GM21529 (cell line): Measurements from ENCODE around the gene NIPAL3.
"Not testable (repeated sequence)": the region's sequence is repeated elsewhere in the genome, so short reads cannot be mapped to it uniquely, and the experiment has no call there.

Experiments
- ATAC-seq: cut with Tn5 transposase; IDR thresholded peaks from one replicate; pipeline ENCODE4 v1.9.1; 2021; ENCODE audit not compliant: unreplicated experiment

Gene NIPAL3

GRCh38 chr1:24488159-24488558, 72.6 kb downstream of the NIPAL3 start:
- not testable (repeated sequence) for ATAC-seq

GRCh38 chr1:24489674-24490073, 74.1 kb downstream of the NIPAL3 start:
- no peak for ATAC-seq

- ATAC-seq = no peak
Measured at GRCh38 chr1:24490101-24490781, 74.6 kb downstream of the NIPAL3 start.

- ATAC-seq = no peak
Measured at GRCh38 chr1:24491577-24492360, 76.2 kb downstream of the NIPAL3 start.

GRCh38 chr1:24492935-24493334, 77.3 kb downstream of the NIPAL3 start:
- not testable (repeated sequence) for ATAC-seq

- ATAC-seq = no peak
Measured at GRCh38 chr1:24493785-24494184, 78.2 kb downstream of the NIPAL3 start.

- no peak for ATAC-seq
Measured at GRCh38 chr1:24498589-24498988, 83.0 kb downstream of the NIPAL3 start.

GRCh38 chr1:24500448-24501048, 84.9 kb downstream of the NIPAL3 start:
- no peak for ATAC-seq

GRCh38 chr1:24501371-24502064, 85.9 kb downstream of the NIPAL3 start:
- ATAC-seq = no peak

GRCh38 chr1:24502065-24502708, 86.6 kb downstream of the NIPAL3 start:
- ATAC-seq = peak; percentile 37

- peak; percentile 69 for ATAC-seq
Measured at GRCh38 chr1:24502709-24503058, 87.1 kb downstream of the NIPAL3 start, which contains the start of gene RCAN3. Gene RCAN3, plus strand, starts transcription at chr1:24502836. Its CDS starts 11,537 bp downstream, at chr1:24514373.

- ATAC-seq = peak; percentile 34
Measured at GRCh38 chr1:24503059-24503751, 87.6 kb downstream of the NIPAL3 start.

GRCh38 chr1:24503870-24504523, 88.4 kb downstream of the NIPAL3 start:
- ATAC-seq = no peak

- no peak for ATAC-seq
Measured at GRCh38 chr1:24504560-24504959, 89.0 kb downstream of the NIPAL3 start.

- no peak for ATAC-seq
Measured at GRCh38 chr1:24505816-24506215, 90.2 kb downstream of the NIPAL3 start.

GRCh38 chr1:24506691-24507381, 91.2 kb downstream of the NIPAL3 start:
- ATAC-seq = no peak

GRCh38 chr1:24507405-24507804, 91.8 kb downstream of the NIPAL3 start:
- no peak for ATAC-seq

- no peak for ATAC-seq
Measured at GRCh38 chr1:24508911-24509310, 93.3 kb downstream of the NIPAL3 start.

- no peak for ATAC-seq
Measured at GRCh38 chr1:24513706-24514105, 98.1 kb downstream of the NIPAL3 start.
